NOMO-1 treated with DMSO at 0.1 percent for 48 hours (cell line): Measurements from ENCODE around the gene CGNL1.

Experiments
- DNase-seq: peaks from one replicate; lab custom pipeline; 2025; ENCODE audit not compliant: unreplicated experiment; lab: John Stamatoyannopoulos, UW

CGNL1 gene

DNA sequence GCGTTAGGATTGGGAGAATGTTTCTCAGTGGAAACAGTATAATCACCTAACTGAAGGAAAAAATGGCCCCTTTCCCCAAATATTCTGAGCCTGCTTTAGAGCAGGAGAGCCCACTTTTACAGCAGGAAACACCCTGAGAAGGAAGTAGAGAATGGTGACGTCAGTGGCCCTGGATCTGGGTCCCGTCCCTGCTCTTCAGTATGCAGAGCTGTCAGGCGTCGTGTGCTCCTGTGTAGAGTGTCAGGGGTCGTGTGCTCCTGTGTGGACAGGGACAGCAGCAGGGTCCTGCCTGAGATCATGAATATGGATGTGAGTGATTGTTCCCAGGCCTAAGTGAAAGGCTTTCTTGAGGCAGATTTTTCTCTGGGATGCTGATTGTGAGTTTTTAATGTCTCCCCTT, 45.2 kb downstream of the CGNL1 start:
- DNase-seq: no peak

DNA sequence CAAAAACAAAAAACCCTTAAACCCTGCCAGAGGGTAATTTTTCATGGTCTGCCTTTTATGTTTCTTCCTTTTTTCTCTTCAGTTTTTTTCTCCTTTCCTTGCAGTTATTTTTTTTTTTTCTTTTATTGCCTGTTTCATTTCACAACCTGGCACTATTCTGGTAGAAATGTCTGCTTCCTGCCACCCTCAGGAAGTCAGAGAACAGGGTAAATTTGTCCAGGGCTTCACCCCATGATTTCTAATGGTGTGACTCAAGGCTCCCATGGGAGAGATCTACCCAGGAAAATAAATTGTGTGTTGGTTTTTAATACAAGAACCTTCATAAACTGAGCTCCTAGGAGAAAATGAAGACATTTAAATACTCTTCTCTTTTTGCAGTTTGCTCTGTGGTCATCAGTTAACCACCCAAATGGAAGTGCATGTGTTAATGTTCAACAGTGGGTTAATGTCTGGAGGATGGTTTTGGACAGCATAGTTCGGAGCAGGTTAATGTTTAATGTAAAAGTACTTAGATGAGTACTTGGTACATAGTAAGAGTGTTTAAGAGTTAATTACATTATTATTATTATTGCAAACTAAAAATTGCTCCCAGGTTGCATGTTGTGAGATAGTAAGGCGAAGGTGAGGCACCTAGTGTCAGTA, 45.9 kb downstream of the CGNL1 start:
- peak; percentile 76 for DNase-seq

DNA sequence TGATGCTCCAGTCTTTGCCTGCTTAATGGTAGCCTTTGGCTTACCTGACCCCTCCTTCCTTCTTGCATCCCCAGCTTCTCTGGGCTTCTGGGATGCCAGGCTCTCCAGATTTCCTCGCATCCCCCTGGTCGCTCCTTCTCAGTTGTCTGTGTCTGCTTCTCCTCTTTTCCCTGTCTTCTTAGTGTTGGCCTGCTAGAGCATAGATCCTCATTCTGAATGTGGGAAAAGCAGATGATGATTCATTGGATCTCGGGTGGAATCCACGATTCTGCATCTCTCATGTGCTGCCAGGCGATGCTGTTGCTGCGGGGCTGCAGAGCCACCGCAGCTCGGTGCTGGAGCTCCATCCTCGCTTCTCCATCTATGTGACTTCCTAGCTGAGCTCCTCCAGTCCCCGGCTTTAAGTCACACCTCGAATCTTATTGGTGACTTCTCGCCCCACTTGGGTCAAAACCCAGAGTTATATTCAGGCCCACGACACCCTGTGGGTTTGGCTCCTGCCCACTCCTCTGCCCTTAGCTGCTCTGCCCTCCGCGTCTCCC, 47.4 kb downstream of the CGNL1 start:
- DNase-seq: no peak

DNA sequence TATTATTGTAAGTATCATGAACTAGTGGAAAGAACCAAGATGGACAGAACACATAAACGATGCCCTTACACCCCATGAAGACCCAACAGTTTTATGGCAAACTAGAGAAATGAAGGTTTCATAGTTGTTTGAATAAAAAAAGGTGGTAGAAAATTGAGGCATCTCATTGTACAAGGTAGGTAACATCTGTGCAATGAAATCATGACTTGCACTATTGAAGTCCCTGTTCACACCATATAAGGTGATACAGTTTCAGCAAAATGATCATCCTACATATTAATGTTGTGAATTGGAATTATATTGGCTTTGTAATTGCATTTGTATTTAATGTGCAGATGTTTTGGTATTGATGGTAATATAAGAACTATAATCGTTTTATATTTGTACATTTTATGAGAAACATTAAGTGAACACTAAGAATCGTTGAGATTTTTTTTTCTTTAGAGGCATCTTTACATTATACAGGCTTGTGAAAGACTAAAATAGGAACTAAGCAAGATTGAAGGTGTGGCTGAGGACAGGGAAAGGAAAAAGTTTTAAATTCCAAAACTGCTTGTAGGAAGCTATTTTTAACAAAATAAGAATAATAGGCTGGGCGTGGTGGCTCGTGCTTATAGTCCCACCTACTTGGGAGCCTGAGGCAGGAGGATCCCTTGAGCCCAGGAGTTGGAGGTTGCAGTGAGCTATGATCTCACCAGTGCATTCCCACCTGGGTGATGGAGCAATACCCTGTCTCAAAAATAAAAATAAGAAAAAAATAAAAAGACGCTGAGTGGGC, 48.5 kb downstream of the CGNL1 start:
- DNase-seq: peak; percentile 23

DNA sequence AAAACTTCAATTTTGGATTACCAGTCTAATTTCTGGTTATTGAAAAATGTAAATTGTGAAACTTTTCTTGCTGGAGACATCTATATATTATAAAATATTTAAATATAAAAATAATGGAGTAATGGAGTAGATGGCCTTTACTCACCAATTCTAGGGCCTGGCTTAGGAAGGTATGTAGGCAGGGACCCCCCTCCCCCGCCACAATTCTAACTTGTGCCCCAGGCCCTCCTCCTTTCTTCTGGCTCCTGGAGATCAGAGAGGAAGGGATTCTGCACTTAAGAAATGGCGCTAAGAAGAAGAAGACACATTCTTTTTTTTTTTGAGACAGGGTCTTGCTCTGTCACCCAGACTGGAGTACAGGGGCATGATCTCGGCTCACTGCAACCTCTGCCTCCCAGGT, 49.5 kb downstream of the CGNL1 start:
- DNase-seq: no peak

DNA sequence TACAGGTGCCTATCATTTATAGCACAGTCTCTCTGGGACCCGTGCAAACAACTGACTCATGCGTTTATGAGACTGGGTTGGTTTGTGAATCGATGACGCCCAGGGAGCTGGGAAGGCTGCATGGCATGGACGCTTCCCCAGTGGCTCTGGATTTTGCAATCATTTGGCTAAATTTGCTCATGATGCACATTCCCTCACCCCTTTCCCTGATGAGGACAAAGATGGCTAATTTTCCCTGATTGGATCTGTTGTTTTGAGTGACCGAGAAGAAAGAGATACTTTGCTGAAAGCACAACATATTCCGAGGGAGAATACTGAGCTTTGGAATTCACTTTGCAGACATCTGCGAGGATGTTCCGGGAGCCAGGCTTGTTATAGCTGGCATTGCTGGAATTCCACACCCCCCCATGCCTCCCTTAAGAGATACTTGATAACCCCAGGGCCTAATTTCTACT, 51.1 kb downstream of the CGNL1 start:
- no peak for DNase-seq

DNA sequence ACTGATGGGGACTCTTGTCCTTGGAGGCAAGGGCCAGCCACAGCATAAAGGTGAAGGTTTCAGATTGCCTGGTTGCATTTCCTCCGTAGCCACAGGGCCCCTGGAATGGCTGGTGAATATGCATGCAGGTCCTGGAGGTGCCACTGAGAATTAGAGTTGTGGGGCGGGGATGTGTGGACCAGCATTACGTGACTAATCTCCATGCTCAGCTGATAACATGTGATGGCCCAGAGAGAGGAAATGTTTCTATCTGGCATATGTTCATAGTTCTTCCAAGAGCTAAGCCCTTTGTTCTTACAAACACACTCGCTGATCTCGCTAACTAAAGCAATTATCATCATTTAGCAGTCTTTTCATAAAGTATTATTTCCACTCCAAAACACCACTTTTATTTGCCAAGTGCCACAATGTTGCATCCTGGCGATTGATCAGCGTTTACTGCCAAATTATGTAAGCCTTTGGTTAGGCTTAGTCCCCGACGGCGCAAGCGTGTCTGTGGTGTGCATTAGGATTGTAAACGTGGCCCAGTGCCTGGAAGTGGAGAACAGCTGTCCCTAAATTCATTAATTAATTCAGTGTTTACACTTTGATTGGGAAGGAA, 55.9 kb downstream of the CGNL1 start:
- no peak for DNase-seq

DNA sequence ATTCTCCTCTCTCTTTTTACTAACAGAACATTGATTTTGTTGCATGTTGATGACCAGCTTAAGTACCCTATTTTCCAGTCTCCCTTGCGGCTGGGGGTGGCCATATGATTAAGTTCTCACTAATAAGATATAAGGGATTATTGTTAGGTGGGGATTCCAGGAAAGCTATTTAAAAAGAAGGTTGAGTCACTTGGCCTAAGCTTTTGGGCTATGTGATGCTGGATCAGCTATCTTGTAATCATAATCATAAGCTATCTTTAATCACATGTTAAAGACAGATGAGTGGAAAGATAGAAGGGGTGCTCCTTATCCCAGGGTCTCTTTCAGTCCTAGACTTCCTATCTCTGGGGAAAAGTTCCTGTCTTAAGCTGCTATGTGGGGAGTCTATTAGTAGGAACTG, 59.9 kb downstream of the CGNL1 start:
- no peak for DNase-seq

DNA sequence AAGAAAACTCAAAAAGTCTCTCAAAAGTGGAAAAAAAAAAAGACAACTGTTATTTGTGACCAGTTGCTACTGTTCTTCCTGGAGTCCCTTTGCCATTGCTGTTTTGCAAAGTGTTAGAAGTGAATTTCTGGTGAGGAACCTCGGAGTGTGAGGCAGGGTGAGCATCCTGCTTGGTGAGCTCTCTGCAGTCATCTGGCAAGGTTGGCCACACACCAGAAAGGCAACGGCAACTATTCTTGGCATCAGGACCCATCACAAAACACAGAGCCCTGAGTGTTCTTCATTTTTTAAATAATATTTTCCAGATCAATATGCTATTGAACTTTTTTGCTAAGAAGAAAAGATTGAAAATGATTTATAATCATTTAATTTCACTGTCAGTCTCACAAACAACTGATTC, 60.7 kb downstream of the CGNL1 start:
- DNase-seq: no peak

DNA sequence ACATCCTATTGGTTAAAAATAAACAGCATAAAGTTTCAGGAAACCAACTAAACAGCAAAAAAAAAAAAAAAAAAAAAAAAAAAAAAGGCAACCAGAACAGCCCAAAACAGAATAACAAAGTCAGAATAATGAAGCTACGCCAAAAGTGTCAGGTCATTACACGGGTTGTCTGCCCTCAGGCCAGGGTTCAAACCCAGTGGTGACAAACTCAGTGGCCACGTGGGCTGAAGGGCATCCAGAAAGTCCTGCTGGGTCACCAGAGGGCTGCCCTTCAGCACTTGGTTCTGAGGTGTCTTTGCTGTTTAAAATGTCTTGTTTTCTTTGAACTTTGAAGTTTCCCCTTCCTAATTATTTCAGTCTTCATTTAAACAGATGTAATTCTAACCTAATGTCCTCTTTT, 61.3 kb downstream of the CGNL1 start:
- DNase-seq: no peak

DNA sequence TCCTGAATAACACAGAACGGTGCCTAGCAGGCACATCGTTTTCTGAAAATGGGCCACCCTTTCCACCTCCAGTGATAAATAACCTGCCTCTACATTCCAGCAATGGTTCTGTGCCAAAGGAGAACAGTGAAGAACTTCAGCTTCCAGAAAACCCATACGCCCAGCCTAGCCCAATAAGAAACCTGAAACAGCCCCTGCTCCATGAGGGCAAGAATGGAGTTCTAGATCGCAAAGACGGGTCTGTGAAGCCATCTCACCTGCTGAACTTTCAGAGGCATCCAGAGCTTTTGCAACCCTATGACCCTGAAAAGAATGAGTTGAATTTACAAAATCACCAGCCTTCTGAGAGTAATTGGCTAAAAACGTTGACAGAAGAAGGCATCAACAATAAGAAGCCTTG, 61.9 kb downstream of the CGNL1 start:
- DNase-seq: no peak

DNA sequence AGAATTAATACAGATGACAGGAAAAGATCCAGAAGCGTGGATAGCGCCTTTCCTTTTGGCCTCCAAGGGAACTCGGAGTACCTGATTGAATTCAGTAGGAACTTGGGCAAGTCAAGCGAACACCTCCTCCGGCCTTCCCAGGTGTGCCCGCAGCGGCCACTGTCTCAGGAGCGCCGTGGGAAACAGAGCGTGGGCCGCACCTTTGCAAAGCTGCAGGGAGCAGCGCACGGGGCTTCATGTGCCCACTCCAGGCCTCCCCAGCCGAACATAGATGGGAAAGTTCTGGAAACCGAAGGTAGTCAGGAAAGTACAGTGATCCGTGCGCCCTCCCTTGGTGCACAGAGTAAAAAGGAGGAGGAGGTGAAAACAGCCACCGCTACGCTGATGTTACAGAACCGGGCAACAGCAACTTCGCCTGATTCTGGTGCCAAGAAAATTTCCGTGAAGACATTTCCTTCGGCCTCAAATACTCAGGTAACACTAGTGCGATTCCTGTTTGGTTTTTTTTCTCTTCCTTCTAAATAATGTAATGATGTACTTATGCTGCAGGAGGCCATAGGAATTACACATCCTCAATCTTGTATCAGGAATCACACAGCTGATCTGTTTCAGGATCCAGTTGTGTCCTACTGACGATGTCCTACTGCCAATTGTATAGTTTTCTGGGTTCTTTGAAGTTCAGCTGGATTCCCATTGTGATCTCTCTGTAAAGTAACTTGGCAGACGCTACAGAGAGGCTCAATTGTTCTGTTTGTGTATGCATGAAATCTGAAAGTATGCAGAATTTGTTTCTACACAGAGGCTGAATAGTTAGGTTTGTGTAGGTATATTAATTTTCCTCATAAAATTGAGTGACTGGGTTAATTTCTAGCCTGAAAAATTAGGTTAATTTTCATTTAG, 63.1 kb downstream of the CGNL1 start:
- DNase-seq: no peak

DNA sequence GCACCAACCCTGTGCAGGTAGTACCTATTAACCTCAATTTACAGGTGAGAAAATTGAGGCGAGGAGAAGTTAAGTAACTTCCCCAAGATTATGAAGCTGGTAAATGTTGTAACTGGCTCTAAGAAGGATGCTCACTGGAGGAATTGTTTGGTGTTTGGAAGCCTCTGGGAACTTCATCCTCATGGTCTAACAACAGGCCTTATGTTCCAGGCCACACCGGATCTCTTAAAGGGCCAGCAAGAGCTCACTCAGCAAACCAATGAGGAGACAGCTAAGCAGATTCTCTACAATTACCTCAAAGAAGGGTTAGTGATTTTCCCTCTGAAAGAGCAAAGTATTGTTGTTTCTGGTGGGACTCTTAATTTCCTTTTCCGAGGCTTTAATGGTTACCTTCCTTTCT, 63.9 kb downstream of the CGNL1 start:
- DNase-seq: no peak

DNA sequence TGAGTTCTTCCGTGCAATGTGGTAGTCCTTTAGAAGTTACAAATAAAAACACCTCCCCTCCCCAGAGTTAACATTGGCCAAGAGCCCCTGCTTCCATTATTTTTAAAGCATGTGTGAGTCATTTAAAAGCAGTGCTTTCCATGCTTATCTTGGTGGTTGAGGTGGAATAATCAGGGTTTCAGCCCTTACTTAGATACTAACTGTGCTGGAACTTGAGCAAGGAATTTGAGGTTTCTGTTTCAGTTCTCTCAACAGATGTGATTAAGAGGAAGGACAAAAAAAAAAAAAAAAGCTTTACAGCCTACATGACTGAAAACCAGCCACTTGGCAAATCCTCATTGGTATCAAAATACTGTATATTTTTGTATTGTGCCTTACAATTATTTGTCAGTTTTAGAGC, 64.5 kb downstream of the CGNL1 start:
- peak; percentile 65 for DNase-seq

DNA sequence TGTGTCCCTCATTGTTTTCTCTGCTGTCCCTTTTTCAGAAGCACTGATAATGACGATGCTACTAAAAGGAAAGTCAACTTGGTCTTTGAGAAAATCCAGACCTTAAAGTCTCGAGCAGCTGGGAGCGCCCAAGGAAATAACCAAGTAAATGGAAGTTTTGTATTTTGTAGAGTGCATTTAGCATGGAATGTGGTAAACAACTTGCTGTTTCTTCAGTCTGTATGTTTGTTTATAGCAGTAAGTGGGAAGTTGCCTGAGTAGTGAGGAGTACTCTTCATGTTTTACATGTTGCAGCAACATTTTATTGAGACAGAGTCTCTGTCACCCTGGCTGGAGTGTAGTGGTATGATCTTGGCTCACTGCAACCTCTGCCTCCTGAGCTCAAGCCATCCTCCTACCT, 66.0 kb downstream of the CGNL1 start:
- no peak for DNase-seq

DNA sequence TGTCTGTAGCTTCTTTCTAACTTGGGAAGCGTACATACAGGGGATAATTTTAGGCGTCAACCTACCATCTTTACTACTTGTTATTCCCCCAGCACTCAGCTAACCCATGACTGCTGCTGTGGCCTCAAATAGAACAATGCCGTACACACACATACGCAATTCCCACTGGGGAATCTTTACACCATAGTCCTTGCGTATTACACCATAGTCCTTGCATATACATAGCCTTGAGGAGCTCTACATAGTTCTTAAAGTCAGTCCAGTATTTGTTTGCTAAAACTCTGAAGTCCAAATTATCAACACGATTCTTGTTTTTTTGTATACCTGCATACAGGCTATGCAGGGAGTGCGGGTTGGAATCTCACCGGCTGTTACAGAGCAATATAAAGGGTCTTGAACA, 67.2 kb downstream of the CGNL1 start:
- DNase-seq: no peak

DNA sequence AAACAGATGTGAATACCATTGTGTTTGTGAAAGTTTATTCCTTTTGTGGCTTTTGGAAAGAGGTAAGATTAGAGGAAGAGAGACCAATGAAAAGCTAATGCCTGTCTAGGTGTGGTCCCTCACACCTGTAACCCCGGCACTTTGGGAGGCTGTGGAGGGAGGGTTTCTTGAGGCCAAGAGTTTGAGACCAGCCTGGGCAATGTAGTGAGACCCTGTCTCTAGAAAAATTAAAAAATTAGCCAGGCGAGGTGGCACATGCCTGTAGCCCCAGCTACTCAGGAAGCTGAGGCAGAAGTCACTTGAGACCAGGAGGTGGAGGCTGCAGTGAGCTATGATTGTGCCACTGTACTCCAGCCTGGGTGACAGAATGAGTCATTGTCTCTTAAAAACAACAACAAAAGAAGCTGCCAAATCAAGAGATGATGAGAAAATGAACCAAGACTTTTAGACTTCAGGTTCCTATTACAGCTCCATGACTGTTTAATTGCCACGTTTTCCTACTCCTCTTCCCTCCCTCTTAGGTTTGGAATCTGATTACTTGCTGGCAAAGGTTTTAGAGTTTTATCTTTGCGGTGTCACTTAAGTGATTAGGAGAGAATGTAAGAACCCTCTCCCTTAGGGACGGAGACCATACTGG, 68.7 kb downstream of the CGNL1 start:
- DNase-seq: no peak

DNA sequence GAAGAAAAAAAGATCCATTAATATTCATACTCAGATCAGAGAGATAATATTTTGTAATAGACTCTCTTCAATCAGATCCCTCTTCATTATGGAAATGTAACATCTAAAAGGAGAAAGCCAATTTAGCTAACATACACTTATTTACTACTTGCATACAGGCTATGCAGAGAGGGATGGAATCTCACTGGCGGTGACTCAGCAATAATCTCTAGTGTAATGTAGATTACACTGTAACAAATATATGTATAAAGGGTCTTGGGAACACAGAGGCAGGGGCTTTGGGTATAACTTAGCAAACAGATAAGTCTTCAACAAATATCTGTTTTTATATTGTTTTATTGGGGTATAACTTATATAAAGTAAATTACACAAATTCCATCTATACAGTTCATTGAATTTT, 69.6 kb downstream of the CGNL1 start:
- no peak for DNase-seq

DNA sequence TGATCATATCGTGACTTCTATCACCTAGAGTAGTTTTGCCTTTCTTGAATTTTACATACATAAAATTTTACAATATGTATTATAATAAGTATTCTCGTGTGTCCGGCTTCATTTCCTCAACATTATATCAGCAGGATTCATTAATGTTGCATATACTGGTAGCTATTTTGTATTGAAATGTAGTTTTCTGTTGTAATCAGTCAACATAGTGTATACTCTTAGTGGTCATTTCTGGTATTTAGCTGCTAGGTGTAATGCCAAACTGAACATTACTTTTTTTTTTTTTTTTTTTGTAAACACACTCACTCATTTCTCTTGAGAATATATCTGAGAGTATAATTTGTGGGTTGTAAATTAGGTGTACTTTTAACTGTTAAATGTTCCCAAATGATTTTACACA, 70.1 kb downstream of the CGNL1 start:
- DNase-seq: no peak

DNA sequence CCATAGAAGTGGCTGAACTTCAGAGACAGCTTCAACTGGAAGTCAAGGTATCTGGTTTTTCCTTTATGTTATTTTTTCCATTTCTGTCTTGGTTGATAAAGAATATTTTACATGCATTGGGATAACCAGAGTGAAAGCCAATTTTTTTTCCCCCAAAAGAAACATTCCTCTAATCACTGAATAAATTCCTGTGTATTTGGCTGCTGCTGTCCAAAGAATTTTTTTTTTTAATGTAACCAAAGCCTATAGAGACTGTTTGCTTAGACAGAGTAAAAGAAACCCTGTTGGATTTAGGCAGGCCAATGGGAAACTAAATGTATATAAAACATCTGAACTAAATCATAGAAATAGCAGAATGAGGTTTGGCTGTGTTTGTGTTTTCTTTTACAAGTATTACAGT, 75.2 kb downstream of the CGNL1 start:
- DNase-seq: no peak
